ENCODE measurements around the gene LRRIQ4.

The LRRIQ4 gene

DNA sequence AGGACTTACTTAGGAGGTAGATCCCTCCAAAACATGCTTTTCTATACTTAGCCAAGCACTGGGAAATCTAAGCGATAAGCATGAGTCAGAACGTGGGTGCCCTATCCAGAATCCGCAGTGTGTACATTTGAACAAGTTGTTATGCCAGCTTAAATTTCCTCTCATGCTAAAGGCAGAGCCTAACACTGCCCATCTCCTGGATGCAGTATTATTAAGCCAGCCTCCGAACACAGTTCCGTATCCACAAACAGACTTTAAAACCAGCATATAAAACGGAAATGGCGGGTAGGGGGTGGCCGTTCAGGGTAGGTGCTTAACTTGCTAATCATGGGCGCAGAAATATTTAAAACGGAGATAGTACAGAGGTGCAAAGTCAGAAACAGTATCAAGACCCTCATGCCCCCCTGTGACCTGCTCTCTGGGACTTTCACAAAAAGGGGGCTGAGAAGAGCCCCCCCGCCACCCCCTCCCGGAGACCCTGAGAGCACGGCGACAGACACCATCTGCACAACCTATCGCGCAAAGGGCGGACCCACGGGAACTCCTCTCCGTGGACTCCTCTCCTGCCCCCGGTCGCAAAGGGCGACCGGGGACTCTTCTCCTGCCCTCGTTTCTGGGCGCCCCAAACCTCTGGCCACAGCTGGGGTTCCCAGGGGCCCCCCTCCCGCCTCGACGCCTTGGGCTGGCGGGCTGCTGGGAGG is 889 bp upstream of the LRRIQ4 start:
- no peak for FAIRE-seq

- FAIRE-seq: no peak
Measured at GRCh38 chr3:169813278-169813677, 608 bp downstream of the LRRIQ4 start.

DNA sequence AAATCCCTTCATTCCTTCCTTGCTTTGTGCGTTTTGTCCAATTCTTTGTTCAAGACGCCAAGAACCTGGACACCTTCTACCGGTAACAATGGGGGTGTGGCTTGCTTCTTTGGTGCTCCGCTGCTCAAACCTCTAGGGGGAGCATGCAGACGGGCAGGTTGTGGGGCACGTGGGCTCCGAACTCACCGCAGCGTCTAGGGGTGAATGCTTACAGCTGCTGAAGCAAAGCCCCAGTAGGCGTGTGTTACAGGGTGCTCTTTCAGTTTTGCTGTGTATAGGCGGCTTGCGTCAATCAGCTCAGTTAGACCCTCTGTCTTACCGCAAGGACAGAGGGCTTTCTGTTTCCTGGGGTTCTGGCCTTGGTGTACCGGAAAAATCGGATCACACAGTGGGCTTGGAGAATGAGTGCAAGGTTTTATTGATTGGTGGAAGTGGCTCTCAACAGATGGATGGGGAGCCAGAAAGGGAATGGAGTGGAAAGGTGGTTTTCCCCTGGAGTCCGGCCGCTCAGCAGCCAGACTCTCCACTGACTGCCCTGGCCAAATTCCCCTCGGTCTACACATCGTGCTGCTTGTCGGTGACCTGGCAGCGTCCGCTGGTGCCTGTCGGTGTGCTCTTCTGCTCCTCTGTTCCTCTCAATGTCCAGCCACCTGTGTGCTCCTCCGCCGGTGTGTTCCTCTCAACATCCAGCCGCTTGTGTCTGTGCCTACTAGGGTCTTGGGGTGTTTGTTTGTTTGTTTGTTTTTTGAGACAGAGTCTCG is 1.3 kb downstream of the LRRIQ4 start:
- FAIRE-seq: no peak

DNA sequence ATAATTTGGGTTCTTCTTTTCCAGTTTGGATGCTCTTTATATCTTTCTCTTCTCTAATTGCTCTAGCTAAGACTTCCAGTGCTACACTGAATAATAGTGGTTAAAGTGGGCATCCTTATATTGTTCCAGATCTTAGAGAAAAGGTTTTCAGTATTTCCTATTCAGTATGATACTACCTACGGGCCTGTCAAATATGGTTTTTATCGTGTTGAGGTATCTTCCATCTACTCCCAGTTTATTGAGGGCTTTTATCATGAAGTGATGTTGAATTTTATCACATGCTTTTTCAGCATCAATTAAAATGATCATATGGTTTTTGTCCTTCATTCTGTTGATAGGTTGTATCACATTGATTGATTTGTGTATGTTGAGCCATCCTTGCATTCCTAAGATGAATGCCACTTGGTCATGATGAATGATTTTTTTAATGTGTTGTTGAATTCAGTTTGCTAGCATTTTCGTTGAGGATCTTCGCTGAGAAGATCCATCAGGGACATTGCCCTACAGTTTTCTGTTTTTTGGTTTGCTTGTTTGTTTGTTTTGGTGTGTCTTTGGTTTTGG is 3.0 kb downstream of the LRRIQ4 start:
- FAIRE-seq: no peak

- no peak for FAIRE-seq
Measured at GRCh38 chr3:169818316-169818715, 5.6 kb downstream of the LRRIQ4 start.

DNA sequence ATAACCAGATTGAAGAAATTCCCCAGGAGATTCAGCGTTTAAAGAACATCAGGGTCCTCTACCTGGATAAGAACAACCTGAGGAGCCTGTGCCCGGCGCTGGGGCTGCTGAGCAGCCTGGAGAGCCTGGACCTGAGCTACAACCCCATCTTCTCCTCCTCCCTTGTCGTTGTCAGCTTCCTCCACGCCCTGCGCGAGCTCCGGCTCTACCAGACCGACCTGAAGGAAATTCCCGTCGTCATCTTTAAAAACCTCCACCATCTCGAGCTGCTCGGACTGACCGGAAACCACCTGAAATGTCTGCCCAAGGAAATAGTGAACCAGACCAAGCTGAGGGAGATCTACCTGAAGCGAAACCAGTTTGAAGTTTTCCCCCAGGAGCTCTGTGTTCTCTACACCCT is 9.4 kb downstream of the LRRIQ4 start:
- FAIRE-seq: no peak

DNA sequence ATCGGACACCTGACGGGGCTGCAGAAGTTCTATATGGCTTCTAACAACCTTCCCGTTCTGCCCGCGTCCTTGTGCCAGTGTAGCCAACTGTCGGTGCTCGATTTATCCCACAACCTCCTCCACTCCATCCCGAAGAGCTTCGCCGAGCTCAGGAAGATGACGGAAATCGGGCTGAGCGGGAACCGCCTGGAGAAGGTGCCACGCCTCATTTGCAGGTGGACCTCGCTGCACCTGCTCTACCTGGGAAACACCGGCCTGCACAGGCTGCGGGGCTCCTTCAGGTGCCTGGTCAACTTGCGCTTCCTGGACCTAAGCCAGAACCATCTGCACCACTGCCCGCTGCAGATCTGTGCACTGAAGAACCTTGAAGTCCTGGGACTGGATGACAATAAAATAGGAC is 9.9 kb downstream of the LRRIQ4 start:
- FAIRE-seq: no peak

GRCh38 chr3:169822983-169823382 is 10.3 kb downstream of the LRRIQ4 start:
- FAIRE-seq: no peak

- no peak for FAIRE-seq
Measured at GRCh38 chr3:169825316-169825715, 12.6 kb downstream of the LRRIQ4 start.

- FAIRE-seq: no peak
Measured at GRCh38 chr3:169827712-169828111, 15.0 kb downstream of the LRRIQ4 start.

GRCh38 chr3:169835533-169835932 is 22.9 kb downstream of the LRRIQ4 start:
- no peak for FAIRE-seq

DNA sequence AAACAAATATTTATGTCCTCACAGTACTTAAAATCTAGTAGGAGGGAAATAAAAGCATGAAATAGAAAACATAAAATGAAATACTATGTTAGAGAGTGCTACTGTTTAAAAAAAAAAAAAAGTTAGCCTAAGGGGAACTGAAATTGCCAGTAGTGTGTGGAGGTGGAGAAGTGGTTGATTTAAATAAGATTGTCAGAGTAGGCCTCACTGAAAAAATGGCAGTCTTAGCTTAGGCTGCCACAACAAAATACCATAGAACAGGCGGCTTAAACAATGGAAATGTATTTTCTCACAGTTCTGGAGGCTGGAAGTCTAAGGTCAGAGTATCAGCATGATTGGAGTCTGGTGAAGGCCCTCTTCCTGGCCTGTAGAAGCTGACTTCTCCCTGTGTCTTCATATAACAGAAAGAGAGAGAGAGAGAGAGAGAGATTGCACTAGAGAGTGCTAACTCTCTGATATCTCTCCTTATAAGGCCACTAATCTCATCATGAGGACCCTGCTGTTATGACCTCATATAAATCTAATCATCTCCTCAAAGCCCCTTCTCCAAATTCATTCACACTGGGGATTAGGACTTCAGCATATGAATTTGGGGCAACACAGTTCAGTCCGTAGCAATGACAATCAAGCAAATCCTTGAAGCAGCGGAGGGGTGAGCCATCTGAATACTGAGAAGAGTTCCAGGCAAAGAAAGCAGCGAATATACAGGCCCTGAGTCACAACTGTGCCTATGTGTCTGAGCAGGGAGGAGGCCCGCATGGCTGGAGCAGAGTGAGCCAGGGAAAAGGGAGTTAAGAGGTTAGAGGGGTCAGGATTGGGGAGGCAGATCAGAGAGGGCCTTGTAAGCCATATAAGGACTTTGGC is 23.6 kb downstream of the LRRIQ4 start:
- no peak for FAIRE-seq

DNA sequence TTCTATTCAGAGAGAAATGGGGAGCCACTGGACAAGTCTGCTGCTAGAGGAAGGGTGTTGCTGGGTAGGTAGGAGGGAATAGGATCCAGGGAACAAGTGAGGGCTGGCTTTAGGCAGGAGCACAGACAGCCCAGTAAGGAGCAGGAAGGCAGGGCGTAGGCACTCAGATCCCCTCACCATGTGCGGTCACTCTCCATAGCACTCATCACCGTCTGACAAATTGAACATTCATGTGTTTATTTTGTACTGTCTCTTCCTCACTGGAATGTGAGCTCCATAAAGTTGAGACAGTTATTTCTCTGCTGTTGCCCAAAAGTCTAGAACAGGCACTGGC is 24.2 kb downstream of the LRRIQ4 start:
- no peak for FAIRE-seq

DNA sequence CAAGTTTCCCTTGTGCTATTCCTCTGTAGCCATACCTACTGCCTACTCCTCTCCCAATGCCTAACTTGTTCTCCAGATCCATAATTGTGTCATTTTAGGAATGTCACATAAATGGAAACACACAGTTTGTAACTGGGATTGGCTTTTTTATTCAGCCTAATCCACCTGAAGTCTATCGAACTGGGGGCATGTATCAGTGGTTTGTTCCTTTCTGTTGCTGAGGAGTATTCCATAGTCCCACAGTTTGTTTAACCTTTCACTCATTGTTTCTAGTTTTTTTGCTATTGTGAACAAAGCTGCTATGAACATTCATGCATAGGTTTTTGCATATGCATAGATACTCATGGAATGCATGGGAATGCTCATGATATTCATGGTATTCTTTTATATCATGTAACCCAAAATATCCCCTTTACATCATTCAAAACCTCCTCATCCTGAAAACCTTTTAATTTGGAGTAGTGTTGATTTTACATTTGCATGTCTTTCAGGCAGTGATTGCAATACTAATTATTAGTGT is 25.9 kb downstream of the LRRIQ4 start:
- no peak for FAIRE-seq

DNA sequence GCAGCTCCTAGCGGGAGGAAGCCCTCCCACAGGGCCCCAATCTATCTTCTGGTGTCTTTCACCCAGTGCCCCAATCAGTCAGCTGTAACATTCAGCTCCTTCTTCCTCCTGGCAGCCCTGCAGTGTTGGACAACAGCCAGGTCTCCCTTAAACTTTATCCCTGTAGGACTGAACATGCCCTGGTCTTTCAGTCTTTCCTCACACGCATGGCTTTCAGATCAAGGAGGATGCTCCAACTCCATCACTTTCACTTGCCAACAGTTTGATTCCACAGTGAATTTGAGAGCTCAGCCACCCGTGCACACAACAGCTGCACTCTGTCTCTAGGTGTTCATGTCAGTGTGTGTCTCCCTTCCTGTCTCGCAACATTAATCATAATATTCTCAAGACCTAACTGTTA is 28.5 kb downstream of the LRRIQ4 start:
- FAIRE-seq: no peak

DNA sequence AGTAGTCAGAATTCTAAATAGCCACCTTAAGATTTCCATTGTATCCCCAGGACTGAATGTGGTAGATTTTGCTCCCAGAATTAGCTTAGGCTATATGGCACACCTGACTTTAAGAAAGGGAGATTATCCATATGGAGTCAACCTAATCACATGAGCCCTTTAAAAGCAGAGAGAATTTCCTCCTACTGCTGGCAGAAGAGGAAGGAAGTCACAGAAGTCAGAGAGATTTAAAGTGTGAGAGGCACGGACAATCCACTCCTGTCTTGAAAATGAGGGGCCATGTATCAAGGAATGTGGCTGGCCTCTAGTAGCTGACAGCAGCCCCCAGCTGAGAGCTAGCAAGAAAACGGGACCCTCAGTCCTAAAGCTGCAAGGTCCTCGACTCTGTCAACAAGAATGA is 30.3 kb downstream of the LRRIQ4 start:
- no peak for FAIRE-seq

DNA sequence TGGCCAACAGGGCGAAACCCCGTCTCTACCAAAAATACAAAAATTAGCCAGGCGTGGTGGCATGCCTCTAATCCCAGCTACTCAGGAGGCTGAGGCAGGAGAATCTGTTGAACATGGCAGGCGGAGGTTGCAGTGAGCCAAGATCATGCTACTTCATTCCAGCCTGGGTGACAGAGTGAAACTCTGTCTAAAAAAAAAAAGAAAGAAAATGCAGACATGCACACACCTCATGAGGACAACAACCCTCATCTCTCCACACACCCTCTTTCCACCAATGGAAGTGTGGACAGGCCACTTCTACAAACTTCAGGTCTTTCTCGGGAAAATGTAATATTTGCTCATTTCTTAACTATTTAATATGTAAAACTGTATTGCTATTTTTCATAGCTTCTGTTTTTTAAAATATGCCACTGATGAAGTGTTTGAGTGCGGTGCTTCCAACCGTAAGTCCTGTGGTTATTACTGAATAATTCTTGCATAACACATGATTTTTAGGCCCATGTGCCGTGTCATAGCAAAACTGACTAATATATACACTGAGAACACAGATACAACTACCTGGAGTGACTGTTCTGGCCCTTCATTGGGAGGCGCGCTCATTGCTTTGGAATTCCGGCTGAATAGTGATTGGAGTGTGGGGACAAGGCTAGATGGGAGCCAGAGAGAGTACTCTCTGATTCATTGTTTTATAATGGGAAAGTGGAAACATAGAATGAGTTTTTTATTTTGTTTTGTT is 34.0 kb downstream of the LRRIQ4 start:
- FAIRE-seq: no peak

GRCh38 chr3:169847896-169848295 is 35.2 kb downstream of the LRRIQ4 start:
- FAIRE-seq: no peak

GRCh38 chr3:169848741-169849140 is 36.1 kb downstream of the LRRIQ4 start:
- no peak for FAIRE-seq

- no peak for FAIRE-seq
Measured at GRCh38 chr3:169850618-169851017, 37.9 kb downstream of the LRRIQ4 start.

DNA sequence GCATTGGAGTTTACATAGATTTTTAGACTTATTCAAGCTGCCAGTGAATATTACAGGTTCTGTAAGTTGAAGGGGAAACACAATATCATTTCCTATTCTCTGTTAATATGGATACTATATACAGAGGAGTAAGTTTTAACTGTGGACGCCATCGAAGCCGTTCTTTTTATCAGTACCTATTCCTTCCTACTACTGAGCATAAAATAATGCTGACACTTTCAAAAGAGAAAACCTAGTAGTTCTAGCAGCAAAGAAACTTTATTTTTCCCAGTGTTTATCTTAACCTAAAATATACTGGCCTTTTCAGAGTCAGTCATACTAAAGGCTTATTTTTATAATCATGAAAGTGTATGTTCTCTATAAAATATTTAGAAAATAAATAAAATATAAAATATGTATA is 42.8 kb downstream of the LRRIQ4 start:
- no peak for FAIRE-seq

DNA sequence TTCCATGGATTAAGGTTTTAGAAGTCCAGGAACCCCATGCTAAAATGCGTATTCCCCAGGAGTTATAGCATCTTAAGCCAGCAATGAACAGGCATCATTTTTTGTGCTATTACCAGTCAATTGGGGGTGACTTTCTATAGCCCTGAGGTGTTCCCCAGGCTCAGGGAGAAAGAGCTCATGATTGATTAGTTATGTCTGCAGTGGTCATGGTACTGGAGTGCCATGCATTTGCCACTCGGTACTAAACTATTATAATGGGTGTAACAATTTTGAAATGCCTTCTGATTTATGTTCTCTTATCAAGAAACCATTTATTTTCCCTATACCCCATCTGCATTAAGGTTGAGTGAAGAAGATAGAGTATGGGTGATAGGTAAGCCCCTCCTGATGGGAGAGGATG is 45.1 kb downstream of the LRRIQ4 start:
- FAIRE-seq: no peak

Data from endometrium (tissue), 2 donors.